HEK293 (cell line): ENCODE results near the gene LCN6.
"Not testable (repeated sequence)": the region's sequence is repeated elsewhere in the genome, so short reads cannot be mapped to it uniquely, and the experiment has no call there.

Experiments
- CTCF ChIA-PET: fragments of 350-600 bp; formaldehyde crosslinking; extraction: SDS; loops from one replicate; lab custom pipeline; 2021; ENCODE audit warnings: antibody characterized with exemption; lab: Yijun Ruan, JAX
- POLR2A ChIA-PET: fragments of 300-600 bp; formaldehyde crosslinking; extraction: SDS; loops from one replicate; lab custom pipeline; 2020; ENCODE audit warnings: antibody characterized with exemption, inconsistent platforms; lab: Yijun Ruan, JAX
- H3K27ac ChIP-seq: fragments of 200-500 bp; sonication (Bioruptor generic); 2 replicates; pipeline ENCODE4 v1.5.1; 2014; ENCODE audit warnings: low read depth, low read length, control low read depth, inconsistent platforms; ENCODE audit errors: extremely low read depth
- H3K36me3 ChIP-seq, 2 experiments: fragments of 200-500 bp in 1 of 2; sonication (Bioruptor generic) in 1 of 2; 1 replicate in 1 of 2; 2 replicates in 1 of 2; pipeline ENCODE4 v1.5.1; 2014 to 2017; ENCODE audit warnings: inconsistent platforms in 2 of 2, low read length in 2 of 2; ENCODE audit not compliant: control insufficient read depth in 2 of 2, insufficient read depth in 1 of 2
- H3K4me1 ChIP-seq: fragments of 200-500 bp; sonication (Bioruptor generic); 2 replicates; pipeline ENCODE4 v1.5.1; 2014; ENCODE audit warnings: mild to moderate bottlenecking, low read length, inconsistent platforms; ENCODE audit not compliant: control insufficient read depth, insufficient read depth
- H3K4me3 ChIP-seq: 2 replicates; pipeline ENCODE4 v1.5.1; 2011; ENCODE audit warnings: low read depth, mild to moderate bottlenecking, control low read depth, low read length, moderate library complexity
- H3K9me3 ChIP-seq: fragments of 200-500 bp; sonication (Bioruptor generic); 2 replicates; pipeline ENCODE4 v1.5.1; 2014; ENCODE audit warnings: low read depth, low read length, inconsistent platforms; ENCODE audit not compliant: control insufficient read depth, insufficient read depth
- BCL11B ChIP-seq: fragments of 450-650 bp; formaldehyde crosslinking; IDR thresholded peaks from 2 replicates; pipeline ENCODE4 v1.5.1; 2016; ENCODE audit warnings: low read depth, missing biosample characterization, missing genetic modification characterization
- GFI1B ChIP-seq: fragments of 450-650 bp; formaldehyde crosslinking; IDR thresholded peaks from 2 replicates; pipeline ENCODE4 v1.5.1; 2016; ENCODE audit warnings: missing biosample characterization, missing genetic modification characterization
- GLIS2 ChIP-seq: fragments of 450-650 bp; formaldehyde crosslinking; IDR thresholded peaks from 2 replicates; pipeline ENCODE4 v1.5.1; 2016; ENCODE audit warnings: missing biosample characterization, missing genetic modification characterization
- KLF8 ChIP-seq: fragments of 450-650 bp; formaldehyde crosslinking; IDR thresholded peaks from 2 replicates; pipeline ENCODE4 v1.5.1; 2016; ENCODE audit warnings: missing biosample characterization, missing genetic modification characterization
- KLF9 ChIP-seq: fragments of 450-650 bp; formaldehyde crosslinking; IDR thresholded peaks from 2 replicates; pipeline ENCODE4 v1.5.1; 2016; ENCODE audit warnings: missing biosample characterization, missing genetic modification characterization, low read depth
- PRDM4 ChIP-seq: fragments of 450-650 bp; formaldehyde crosslinking; IDR thresholded peaks from 2 replicates; pipeline ENCODE4 v1.5.1; 2017; ENCODE audit warnings: missing biosample characterization, missing genetic modification characterization
- SP3 ChIP-seq: fragments of 450-650 bp; formaldehyde crosslinking; IDR thresholded peaks from 2 replicates; pipeline ENCODE4 v1.5.1; 2016; ENCODE audit warnings: missing biosample characterization, missing genetic modification characterization
- SP7 ChIP-seq: fragments of 450-650 bp; formaldehyde crosslinking; IDR thresholded peaks from 2 replicates; pipeline ENCODE4 v1.5.1; 2016; ENCODE audit warnings: missing biosample characterization, missing genetic modification characterization
- WT1 ChIP-seq: fragments of 450-650 bp; formaldehyde crosslinking; IDR thresholded peaks from 2 replicates; pipeline ENCODE4 v1.5.1; 2016; ENCODE audit warnings: missing biosample characterization, missing genetic modification characterization
- ZBTB10 ChIP-seq: fragments of 450-650 bp; formaldehyde crosslinking; IDR thresholded peaks from 2 replicates; pipeline ENCODE4 v1.5.1; 2016; ENCODE audit warnings: missing biosample characterization, missing genetic modification characterization
- ZBTB17 ChIP-seq: fragments of 450-650 bp; formaldehyde crosslinking; IDR thresholded peaks from 2 replicates; pipeline ENCODE4 v1.5.1; 2016; ENCODE audit warnings: missing biosample characterization, missing genetic modification characterization
- ZFHX2 ChIP-seq: fragments of 450-650 bp; formaldehyde crosslinking; conservative IDR thresholded peaks from 2 replicates; pipeline ENCODE4 v1.5.1; 2016; ENCODE audit warnings: missing biosample characterization, missing genetic modification characterization
- ZNF132 ChIP-seq: fragments of 450-650 bp; formaldehyde crosslinking; IDR thresholded peaks from 2 replicates; pipeline ENCODE4 v1.5.1; 2017; ENCODE audit warnings: missing biosample characterization, missing genetic modification characterization, borderline replicate concordance
- ZNF184 ChIP-seq: fragments of 450-650 bp; IDR thresholded peaks from 2 replicates; pipeline ENCODE4 v1.5.1; 2018; ENCODE audit warnings: missing biosample characterization, mild to moderate bottlenecking, missing genetic modification characterization
- ZNF2 ChIP-seq: fragments of 450-650 bp; formaldehyde crosslinking; IDR thresholded peaks from 2 replicates; pipeline ENCODE4 v1.5.1; 2016; ENCODE audit warnings: missing biosample characterization, missing genetic modification characterization
- ZNF280D ChIP-seq: fragments of 450-650 bp; formaldehyde crosslinking; IDR thresholded peaks from 2 replicates; pipeline ENCODE4 v1.5.1; 2016; ENCODE audit warnings: missing biosample characterization, missing genetic modification characterization
- ZNF324 ChIP-seq: fragments of 450-650 bp; formaldehyde crosslinking; IDR thresholded peaks from 2 replicates; pipeline ENCODE4 v1.5.1; 2016; ENCODE audit warnings: missing biosample characterization, missing genetic modification characterization
- ZNF335 ChIP-seq: fragments of 450-650 bp; formaldehyde crosslinking; conservative IDR thresholded peaks from 2 replicates; pipeline ENCODE4 v1.5.1; 2016; ENCODE audit warnings: missing biosample characterization, missing genetic modification characterization
- ZNF362 ChIP-seq: fragments of 450-650 bp; formaldehyde crosslinking; IDR thresholded peaks from 2 replicates; pipeline ENCODE4 v1.5.1; 2016; ENCODE audit warnings: missing biosample characterization, missing genetic modification characterization
- ZNF391 ChIP-seq: fragments of 450-650 bp; formaldehyde crosslinking; IDR thresholded peaks from 2 replicates; pipeline ENCODE4 v1.5.1; 2016; ENCODE audit warnings: low read depth, missing biosample characterization, missing genetic modification characterization, borderline replicate concordance
- ZNF623 ChIP-seq: fragments of 450-650 bp; formaldehyde crosslinking; IDR thresholded peaks from 2 replicates; pipeline ENCODE4 v1.5.1; 2016; ENCODE audit warnings: missing biosample characterization, missing genetic modification characterization
- ZNF843 ChIP-seq: fragments of 450-650 bp; formaldehyde crosslinking; IDR thresholded peaks from 2 replicates; pipeline ENCODE4 v1.5.1; 2016; ENCODE audit warnings: missing biosample characterization, missing genetic modification characterization

Gene LCN6

GRCh38 chr9:136711751-136712689, 36.3 kb downstream of the LCN6 start, which contains the start of gene DIPK1B (continued):
- TF ChIP-seq ZFHX2 (tag by site-specific recombination) (peak; percentile 68), KLF9 (tag by site-specific recombination) (no peak), ZNF132 (no peak), GLIS2 (tag by site-specific recombination) (peak; percentile 26; the same call in 1 of the 2 replicates), GFI1B (tag by site-specific recombination) (no peak)

- not testable (repeated sequence) for H3K9me3 ChIP-seq, H3K4me1 ChIP-seq, H3K4me3 ChIP-seq, H3K27ac ChIP-seq
- POLR2A ChIA-PET = interaction anchor here (6.4 kb wide), 1 partner anchor 17 kb away, joined by 79 read pairs; no protein-coding TSS in a partner anchor
- peaks cover 0 to 19% of the 10 kb centered on the region in 2 experiments; a peak in 2 of 3 replicates for H3K36me3 ChIP-seq
- CTCF ChIA-PET = interaction anchor here (0.6 kb wide), 1 partner anchor 14 kb away, joined by 3 read pairs; no protein-coding TSS in a partner anchor
- 0 out of 2 replicates have a peak, but pooled peaks have one; percentile 18 for TF ChIP-seq SP3 (tag by site-specific recombination)
- TF ChIP-seq ZNF280D = peak; percentile 92
- peak; percentile 95 for TF ChIP-seq ZNF362 (tag by site-specific recombination)
- 0 out of 2 replicates have a peak, but pooled peaks have one; percentile 29 for TF ChIP-seq BCL11B (tag by site-specific recombination)
- 0 out of 2 replicates have a peak, but pooled peaks have one; percentile 21 for TF ChIP-seq ZNF623 (tag by site-specific recombination)
- TF ChIP-seq ZNF2 (tag by site-specific recombination) = peak; percentile 46; the same call in 1 of the 2 replicates
- peak; percentile 62; the same call in 1 of the 2 replicates for TF ChIP-seq ZNF184
- 0 out of 2 replicates have a peak, but pooled peaks have one; percentile 15 for TF ChIP-seq GFI1B (tag by site-specific recombination)
- TF ChIP-seq ZNF843 (tag by site-specific recombination) = 0 out of 2 replicates have a peak, but pooled peaks have one; percentile 25
- peak; percentile 25; the same call in 1 of the 2 replicates for TF ChIP-seq ZNF335 (tag by site-specific recombination)
- peak; percentile 47; the same call in 1 of the 2 replicates for TF ChIP-seq ZBTB10
- peak; percentile 65; the same call in 1 of the 2 replicates for TF ChIP-seq SP7 (tag by site-specific recombination)
- 0 out of 2 replicates have a peak, but pooled peaks have one; percentile 39 for TF ChIP-seq PRDM4 (tag by site-specific recombination)
- peak; percentile 38; the same call in 1 of the 2 replicates for TF ChIP-seq WT1 (tag by site-specific recombination)
- TF ChIP-seq ZBTB17 = peak; percentile 64
- TF ChIP-seq ZNF324 = peak; percentile 68; the same call in 1 of the 2 replicates
- TF ChIP-seq ZNF391 (tag by site-specific recombination) = 0 out of 2 replicates have a peak, but pooled peaks have one; percentile 30
- peak; percentile 85 for TF ChIP-seq KLF8 (tag by site-specific recombination)
Measured at GRCh38 chr9:136711219-136711648, 37.1 kb downstream of the LCN6 start.
